Liver (tissue), 9 donors: ENCODE results near the gene TIPRL. TPM values are rescaled to one million over a fixed set of nuclear protein-coding genes. Genes with fewer than 3 reads are reported as not detected.

Experiments
- DNase-seq: peaks from one replicate; pipeline ENCODE4 v3.0.0-alpha.2; 2017; ENCODE audit warnings: low spot score
- H3K27ac ChIP-seq, 2 donors: one replicate each; pipeline ENCODE4 v1.7.0; 2013; ENCODE audit warnings: inconsistent platforms in 2 of 2, low read length in 2 of 2, control low read depth in 1 of 2, low read depth in 1 of 2, mild to moderate bottlenecking in 1 of 2
- H3K27me3 ChIP-seq, 4 donors: one replicate each; pipeline versions ENCODE4 v1.6.1 to v1.7.0; 2013; ENCODE audit warnings: low read length in 3 of 4, inconsistent platforms in 1 of 4, mild to moderate bottlenecking in 1 of 4, moderate library complexity in 1 of 4; ENCODE audit not compliant: control insufficient read depth in 4 of 4, insufficient read depth in 4 of 4
- H3K36me3 ChIP-seq, 4 donors: one replicate each; pipeline versions ENCODE4 v1.6.1 to v1.7.0; 2013; ENCODE audit warnings: low read length in 3 of 4, mild to moderate bottlenecking in 3 of 4, low read depth in 1 of 4, moderate library complexity in 1 of 4; ENCODE audit not compliant: control insufficient read depth in 4 of 4, insufficient read depth in 3 of 4
- H3K4me1 ChIP-seq, 4 donors: one replicate each; pipeline versions ENCODE4 v1.6.1 to v1.7.0; 2013; ENCODE audit warnings: low read length in 3 of 4, mild to moderate bottlenecking in 3 of 4, moderate library complexity in 1 of 4; ENCODE audit not compliant: control insufficient read depth in 4 of 4, insufficient read depth in 4 of 4
- H3K4me3 ChIP-seq, 3 donors: one replicate each; pipeline versions ENCODE4 v1.6.1 to v1.7.0; 2013; ENCODE audit warnings: low read length in 3 of 3, control low read depth in 1 of 3, low read depth in 1 of 3, mild to moderate bottlenecking in 1 of 3
- H3K9ac ChIP-seq, 2 donors: one replicate each; pipeline ENCODE4 v1.7.0; 2013; ENCODE audit warnings: low read length in 2 of 2, mild to moderate bottlenecking in 2 of 2, moderate library complexity in 2 of 2, control low read depth in 1 of 2, low read depth in 1 of 2
- H3K9me3 ChIP-seq, 4 donors: one replicate each; pipeline versions ENCODE4 v1.6.1 to v1.7.0; 2013; ENCODE audit warnings: low read length in 3 of 4; ENCODE audit not compliant: control insufficient read depth in 4 of 4
- CTCF ChIP-seq: fragments of 150-350 bp; IDR thresholded peaks from 2 replicates; pipeline ENCODE4 v1.5.1; 2017; ENCODE audit warnings: improper control_type of control experiment, low read depth, low read length; ENCODE audit not compliant: missing input control
- FOXA1 ChIP-seq: IDR thresholded peaks from 2 replicates; pipeline ENCODE4 v1.6.1; 2016; ENCODE audit warnings: antibody characterized with exemption
- GABPA ChIP-seq, 2 donors: IDR thresholded peaks in 1 of 2; conservative IDR thresholded peaks in 1 of 2; 2 replicates each; pipeline ENCODE4 v1.6.1; 2016; ENCODE audit warnings: antibody characterized with exemption in 2 of 2, mild to moderate bottlenecking in 1 of 2, moderate library complexity in 1 of 2
- NR2F2 ChIP-seq: IDR thresholded peaks from 2 replicates; pipeline ENCODE4 v1.6.1; 2016; ENCODE audit warnings: antibody characterized with exemption
- RAD21 ChIP-seq, 2 donors: IDR thresholded peaks; 2 replicates each; pipeline ENCODE4 v1.6.1; 2016; ENCODE audit warnings: antibody characterized with exemption in 2 of 2, mild to moderate bottlenecking in 2 of 2
- REST ChIP-seq: IDR thresholded peaks from 2 replicates; pipeline ENCODE4 v1.6.1; 2016; ENCODE audit warnings: antibody characterized with exemption, mild to moderate bottlenecking
- SP1 ChIP-seq: IDR thresholded peaks from 2 replicates; pipeline ENCODE4 v1.6.1; 2018; ENCODE audit warnings: antibody characterized with exemption, mild to moderate bottlenecking
- TAF1 ChIP-seq: conservative IDR thresholded peaks from 2 replicates; pipeline ENCODE4 v1.6.1; 2016; ENCODE audit warnings: antibody characterized with exemption, mild to moderate bottlenecking
- YY1 ChIP-seq: IDR thresholded peaks from 2 replicates; pipeline ENCODE4 v1.6.1; 2016; ENCODE audit warnings: antibody characterized with exemption, mild to moderate bottlenecking
- WGBS: extraction: QIAGEN DNeasy Blood & Tissue Kit; methylation state at CpG from one replicate; pipeline ENCODE4 v1.1.7; 2013; 5-methylcytosine and 5-hydroxymethylcytosine counted together
- polyA plus RNA-seq, 2 donors: library from polyadenylated mRNA; stranded (reverse) in 1 of 2; unstranded in 1 of 2; fragments of 200-250 nt in 1 of 2; fragments of >200 nt in 1 of 2; fragmentation: Nextera tagmentation in 1 of 2; extraction: Ambion mirVana in 1 of 2; gene quantifications; one replicate each; pipeline versions ENCODE4 v1.2.1 to v1.2.3, GENCODE V29; 2013 to 2015
- total RNA-seq, 2 donors: library from RNA; depleted of rRNA; stranded (reverse); fragments of >200 nt; gene quantifications; one replicate each; pipeline ENCODE4 v1.2.3, GENCODE V29; 2014
- TF ChIP-seq, protein P1 (sequence below): IDR thresholded peaks from 2 replicates; pipeline ENCODE4 v1.6.1; 2016; ENCODE audit warnings: antibody characterized with exemption
- donor health status: healthy.
- donor health status: healthy.
- donor health status: healthy.
- donor health status: healthy.
- donor health status: healthy.

TIPRL gene
- total and polyA plus RNA-seq, 4 donors = 11.2 to 20.0 (median 13.0) TPM

DNA sequence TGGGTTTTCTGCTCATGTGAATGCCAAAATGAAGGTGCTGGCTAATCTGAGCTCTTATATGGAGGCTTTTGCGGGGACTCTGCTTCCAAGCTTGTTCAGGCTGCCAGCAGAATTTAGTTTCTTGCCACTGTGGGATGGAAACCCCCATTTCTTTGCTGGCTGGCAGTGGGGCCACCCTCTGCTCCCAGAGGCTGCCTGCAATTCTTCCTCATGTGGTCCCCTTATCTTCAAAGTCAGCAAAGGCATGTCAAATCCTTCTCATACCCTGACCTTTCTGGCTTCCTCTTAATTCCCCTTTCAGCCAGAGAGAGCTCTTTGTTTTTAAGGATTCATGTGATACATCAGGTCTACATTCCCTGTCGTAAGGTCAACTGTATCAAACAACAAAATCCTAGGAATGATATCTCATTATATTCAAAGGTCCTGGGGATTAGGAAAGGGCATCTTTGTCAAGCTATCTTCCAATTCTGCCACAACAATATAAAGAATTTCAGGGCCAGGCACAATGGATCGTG lies 36.8 kb upstream of the TIPRL start (continued):
- TF ChIP-seq CTCF = no peak
- TF ChIP-seq YY1 = no peak
- TF ChIP-seq NR2F2 = no peak

GRCh38 chr1:168145184-168146159 lies 33.3 kb upstream of the TIPRL start:
- TF ChIP-seq NR2F2 = no peak
- TF ChIP-seq CTCF = peak; percentile 98
- TF ChIP-seq REST = no peak
- TF ChIP-seq RAD21 (IDR thresholded peaks at IDR 0.05) = peak; percentile 70 to 77
- 29% methylated on average over 14 of the region's 15 CpGs for WGBS
- no peak overlapping the region for H3K4me3 ChIP-seq
- no peak overlapping the region for H3K9ac ChIP-seq
- H3K27me3 ChIP-seq = no peaks in the 10 kb centered on the region
- H3K36me3 ChIP-seq = no peaks in the 10 kb centered on the region
- no peaks in the 10 kb centered on the region for H3K4me1 ChIP-seq
- peak; percentile 88 for DNase-seq
- no peak overlapping the region for H3K27ac ChIP-seq
- H3K9me3 ChIP-seq = no peaks in the 10 kb centered on the region

DNA sequence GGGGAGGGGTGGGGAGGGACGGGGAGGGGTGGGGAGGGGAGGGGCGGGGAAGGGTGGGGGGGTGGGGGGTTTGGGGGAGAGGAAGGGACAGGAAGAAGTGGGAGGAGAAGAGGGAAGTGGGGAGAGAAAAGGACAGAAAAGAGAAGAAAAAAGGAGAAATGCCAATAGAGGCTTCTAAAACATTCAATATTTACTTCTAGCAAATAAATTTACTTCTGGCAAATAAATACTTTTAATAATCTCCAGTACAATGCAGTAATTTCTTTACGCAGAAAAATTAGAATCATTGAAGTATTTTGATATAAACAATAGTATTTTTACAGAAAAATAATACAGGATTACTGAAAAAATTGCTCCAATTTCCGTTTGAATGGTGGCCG lies 32.6 kb upstream of the TIPRL start:
- DNase-seq = no peak
- H3K9me3 ChIP-seq = no peaks in the 10 kb centered on the region
- TF ChIP-seq TAF1 (no peak), CTCF (no peak), FOXA1 (no peak), SP1 (no peak), GABPA (IDR thresholded peaks at IDR 0.05 in 1 of 2, conservative IDR thresholded peaks at IDR 0.05 in 1 of 2) (no peak)
- TF ChIP-seq, protein P1, sequence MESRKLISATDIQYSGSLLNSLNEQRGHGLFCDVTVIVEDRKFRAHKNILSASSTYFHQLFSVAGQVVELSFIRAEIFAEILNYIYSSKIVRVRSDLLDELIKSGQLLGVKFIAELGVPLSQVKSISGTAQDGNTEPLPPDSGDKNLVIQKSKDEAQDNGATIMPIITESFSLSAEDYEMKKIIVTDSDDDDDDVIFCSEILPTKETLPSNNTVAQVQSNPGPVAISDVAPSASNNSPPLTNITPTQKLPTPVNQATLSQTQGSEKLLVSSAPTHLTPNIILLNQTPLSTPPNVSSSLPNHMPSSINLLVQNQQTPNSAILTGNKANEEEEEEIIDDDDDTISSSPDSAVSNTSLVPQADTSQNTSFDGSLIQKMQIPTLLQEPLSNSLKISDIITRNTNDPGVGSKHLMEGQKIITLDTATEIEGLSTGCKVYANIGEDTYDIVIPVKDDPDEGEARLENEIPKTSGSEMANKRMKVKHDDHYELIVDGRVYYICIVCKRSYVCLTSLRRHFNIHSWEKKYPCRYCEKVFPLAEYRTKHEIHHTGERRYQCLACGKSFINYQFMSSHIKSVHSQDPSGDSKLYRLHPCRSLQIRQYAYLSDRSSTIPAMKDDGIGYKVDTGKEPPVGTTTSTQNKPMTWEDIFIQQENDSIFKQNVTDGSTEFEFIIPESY = no peak
- H3K4me1 ChIP-seq = no peaks in the 10 kb centered on the region
- WGBS = 75% methylated on average over 3 of the region's 5 CpGs
- H3K27ac ChIP-seq = no peak overlapping the region
- no peaks in the 10 kb centered on the region for H3K36me3 ChIP-seq
- H3K27me3 ChIP-seq = no peaks in the 10 kb centered on the region
- H3K4me3 ChIP-seq = no peak overlapping the region
- H3K9ac ChIP-seq = no peak overlapping the region
